Epithelial cell of alveolus of lung (primary cell): ENCODE data around the gene RIMKLB. TPM values are rescaled to one million over a fixed set of nuclear protein-coding genes. Genes with fewer than 3 reads are reported as not detected.

Source experiments
- total RNA-seq: library from RNA; depleted of rRNA; stranded (reverse); fragments of >200 nt; gene quantifications from 2 replicates; pipeline ENCODE4 v1.2.1, GENCODE V29; 2015

Gene RIMKLB, protein sequence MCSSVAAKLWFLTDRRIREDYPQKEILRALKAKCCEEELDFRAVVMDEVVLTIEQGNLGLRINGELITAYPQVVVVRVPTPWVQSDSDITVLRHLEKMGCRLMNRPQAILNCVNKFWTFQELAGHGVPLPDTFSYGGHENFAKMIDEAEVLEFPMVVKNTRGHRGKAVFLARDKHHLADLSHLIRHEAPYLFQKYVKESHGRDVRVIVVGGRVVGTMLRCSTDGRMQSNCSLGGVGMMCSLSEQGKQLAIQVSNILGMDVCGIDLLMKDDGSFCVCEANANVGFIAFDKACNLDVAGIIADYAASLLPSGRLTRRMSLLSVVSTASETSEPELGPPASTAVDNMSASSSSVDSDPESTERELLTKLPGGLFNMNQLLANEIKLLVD
- 11.6 and 13.6 TPM in 2 replicates for total RNA-seq

DNA sequence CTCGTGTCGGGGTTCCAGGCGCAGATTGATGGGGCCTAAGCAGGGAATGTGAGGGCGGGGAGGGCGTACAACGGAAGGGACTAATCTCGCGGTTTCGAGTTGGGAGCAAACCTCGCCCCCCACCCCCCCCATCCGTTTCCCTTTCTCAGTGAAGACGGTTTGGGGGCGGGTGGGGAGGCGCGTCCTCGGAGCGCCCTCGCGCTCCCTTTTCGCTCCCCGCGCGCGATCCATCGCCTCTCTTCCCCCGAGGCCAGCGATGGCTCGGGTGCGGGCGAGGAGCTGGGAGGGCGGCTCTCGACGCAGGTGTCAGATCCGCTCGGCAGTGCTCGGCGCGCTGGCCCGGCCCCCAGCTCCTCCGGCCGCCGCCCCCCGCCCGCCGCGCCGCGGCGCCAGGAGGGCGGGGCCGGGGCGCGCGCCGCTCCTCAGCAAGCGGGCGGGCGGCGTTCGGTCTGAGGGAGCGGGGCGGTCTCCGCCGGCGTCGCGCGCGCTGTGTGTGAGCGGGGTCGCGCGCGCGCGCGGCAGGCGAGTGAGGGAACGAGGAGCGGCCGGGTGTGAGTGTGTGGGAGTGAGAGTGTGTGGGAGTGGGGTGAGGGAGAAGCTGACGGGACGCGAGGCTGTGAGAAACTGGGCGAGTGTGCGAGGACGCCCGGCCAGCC, at the start of gene RIMKLB:
Gene RIMKLB (plus strand): TSS at position 516 of the 656 bp plus-strand sequence. CDS start 15,876 bp downstream, outside the sequence.

DNA sequence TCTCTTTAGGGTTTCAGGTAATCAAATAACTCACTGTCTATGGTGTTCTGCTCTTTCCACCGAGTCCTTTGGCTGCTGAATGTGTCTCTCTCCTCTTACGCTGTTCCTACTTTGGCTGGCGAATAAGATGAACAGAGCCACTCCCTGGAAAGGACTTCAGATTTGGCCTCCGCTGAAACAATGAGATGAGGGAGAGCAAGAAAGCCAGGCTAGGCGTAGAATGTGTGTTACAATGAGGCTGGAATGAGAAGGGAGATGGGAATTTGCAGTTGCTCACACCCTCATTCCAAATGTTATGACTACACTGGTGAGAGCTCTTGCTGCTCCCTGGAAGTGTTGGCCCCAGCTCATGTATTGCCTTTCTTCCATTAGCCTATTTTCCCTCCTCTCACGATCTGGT, 35.2 kb upstream of the RIMKLB start, which contains the start of gene MFAP5:
Gene MFAP5 (minus strand): TSS at position 234 of the 400 bp plus-strand sequence. CDS start 722 bp downstream, outside the sequence.

DNA sequence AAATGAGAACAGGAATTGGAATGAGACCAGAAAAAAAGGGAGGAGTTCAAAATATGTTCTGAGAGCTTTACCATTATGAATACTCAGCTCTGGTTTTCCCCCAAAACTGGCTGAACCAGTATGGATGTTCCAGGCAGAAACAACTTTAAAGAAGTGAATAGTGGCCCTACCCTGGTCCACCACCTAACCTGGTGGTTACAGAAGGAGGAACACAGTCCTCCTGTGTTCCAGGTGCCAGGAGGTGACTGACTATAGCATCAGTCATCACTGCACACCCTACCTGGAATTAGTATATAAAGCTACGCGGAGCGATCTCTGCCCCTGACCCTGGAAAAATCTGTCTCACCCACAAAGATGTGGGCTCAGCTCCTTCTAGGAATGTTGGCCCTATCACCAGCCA, 124.5 kb downstream of the RIMKLB start, which contains the start of gene A2ML1:
Gene A2ML1 (plus strand): TSS at position 324 of the 400 bp plus-strand sequence. CDS start 31 bp downstream, at position 355.

Other genes starting within 250 kb of the RIMKLB start
- gene CLEC6A, start 242.0 kb upstream of the RIMKLB start, total RNA-seq: not detected in 2 replicates
- not detected in 2 replicates for gene CLEC4D, start 184.5 kb upstream of the RIMKLB start, total RNA-seq
- not detected in 2 replicates for gene CLEC4E, start 157.1 kb upstream of the RIMKLB start, total RNA-seq
- gene AICDA, start 85.1 kb upstream of the RIMKLB start, total RNA-seq: not detected in 2 replicates
- 1.2 TPM in 1 of 2 replicates, not detected in the other for gene MFAP5, start 35.2 kb upstream of the RIMKLB start, total RNA-seq
- gene A2ML1, start 124.6 kb downstream of the RIMKLB start, total RNA-seq: not detected in 2 replicates
- 21.6 and 37.6 TPM in 2 replicates for gene PHC1, start 216.5 kb downstream of the RIMKLB start, total RNA-seq